HL-60/S4 treated with retinoic acid at 250 ng/mL for 4 days and 3 days (cell line): ENCODE results near the gene STX10.

Experiments used
- in situ Hi-C: fragments of 300-500 bp; cut with MboI; formaldehyde crosslinking; loops from 2 replicates; pipeline ENCODE4 v1.7.0; 2022; ENCODE audit warnings: low sequenced_read_pairs

Gene STX10

DNA sequence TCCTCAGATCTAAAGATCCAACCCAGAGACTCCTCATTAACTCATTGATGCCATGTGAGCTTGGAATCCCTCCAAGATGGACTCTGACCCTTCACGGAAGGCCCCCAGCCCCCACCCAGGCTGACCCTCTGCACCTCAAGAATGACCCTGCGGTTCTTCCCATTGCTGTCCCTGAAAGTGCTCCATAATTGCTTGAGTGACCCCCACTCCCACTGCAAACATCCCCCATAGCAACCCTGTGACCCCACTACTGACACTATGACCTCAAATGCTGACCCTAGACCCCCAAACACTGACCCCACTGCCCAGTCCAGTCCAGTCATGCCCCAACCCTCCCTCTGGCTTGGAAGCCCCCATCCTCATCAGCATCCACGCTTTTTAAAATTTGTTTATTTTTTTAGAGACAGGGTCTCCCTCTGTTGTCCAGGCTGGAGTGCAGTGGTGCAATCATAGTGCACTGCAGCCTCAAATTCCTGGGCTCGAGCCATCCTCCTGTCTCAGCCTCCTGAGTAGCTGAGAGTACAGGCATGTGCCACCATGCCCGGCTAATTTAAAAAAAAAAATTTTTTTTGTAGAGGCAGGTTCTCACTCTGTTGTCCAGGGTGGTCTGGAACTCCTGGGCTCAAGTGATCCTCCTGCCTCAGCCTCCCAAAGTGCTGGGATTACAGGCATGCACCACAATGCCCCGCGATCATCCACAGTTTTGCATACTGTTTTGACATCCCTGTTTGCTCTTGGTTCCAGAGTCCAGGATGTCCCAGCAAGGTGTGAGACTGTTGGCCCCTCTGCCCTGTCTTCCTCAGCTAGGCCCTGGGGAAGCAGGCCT is 48.4 kb downstream of the STX10 start:
- in situ Hi-C loops: no loop called here

DNA sequence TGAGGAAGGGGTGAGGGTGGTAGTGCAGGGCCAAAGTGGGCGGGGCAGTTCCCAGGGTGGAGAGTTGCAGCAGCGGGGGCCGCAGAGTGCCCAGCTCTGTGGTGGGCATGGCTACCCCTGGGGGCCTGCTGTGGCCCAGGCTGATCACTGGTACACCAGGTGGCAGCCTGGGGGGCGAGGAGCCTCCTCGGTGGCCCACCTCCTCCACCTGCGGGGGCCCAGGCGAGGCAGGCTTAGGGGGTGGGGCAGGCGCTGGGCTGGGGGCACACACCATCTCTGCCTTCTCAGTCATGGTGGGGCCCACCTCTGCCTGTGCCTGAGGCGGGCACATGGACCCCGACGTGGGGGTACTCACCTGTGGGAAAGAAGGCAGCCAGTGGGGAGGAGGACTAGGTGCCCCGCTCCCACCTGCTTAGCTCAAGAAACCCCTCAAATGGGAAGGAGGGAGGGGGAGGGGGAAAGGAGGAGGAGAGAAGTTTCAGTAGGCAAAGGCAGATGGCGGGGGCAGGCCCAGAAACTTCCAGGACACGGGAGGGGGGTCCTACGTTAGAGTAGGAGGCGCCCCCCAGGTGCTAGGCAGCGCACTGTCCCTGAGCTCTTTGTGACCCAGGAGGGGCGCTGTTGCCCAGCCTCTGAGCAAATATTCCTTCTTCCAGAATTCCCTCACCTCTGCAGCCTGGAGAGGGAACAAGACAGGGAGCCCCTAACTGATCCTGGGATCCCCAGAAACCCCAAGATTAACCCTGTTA is 49.2 kb downstream of the STX10 start:
- in situ Hi-C loops: no loop called here

DNA sequence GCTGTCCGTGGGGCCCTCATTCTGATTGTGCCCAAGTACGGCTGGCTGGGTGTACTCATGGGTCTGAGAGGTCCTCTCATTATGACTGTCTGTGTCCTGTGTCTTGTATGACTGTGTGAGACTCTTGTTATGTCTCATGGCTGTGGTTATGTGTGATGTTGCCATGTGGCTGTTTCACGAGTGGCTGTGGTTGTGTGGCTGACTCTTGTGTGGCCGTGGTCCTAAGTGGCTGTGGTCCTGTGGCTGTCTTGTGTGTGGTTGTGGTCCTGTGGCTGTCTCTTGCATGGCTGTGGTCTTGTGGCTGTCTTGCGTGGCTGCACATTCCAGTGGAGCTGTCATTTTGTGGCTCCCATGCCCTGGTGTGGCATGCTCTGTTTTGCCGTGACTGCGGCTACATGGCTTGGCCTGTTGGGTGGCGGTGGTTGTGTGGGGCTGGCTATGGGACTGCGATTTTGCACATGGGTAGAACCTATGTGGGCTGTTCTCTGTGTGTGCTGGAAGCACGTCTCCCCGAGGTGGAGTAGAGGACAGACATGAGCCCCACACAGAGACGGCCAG is 50.1 kb downstream of the STX10 start:
- in situ Hi-C loops: no loop called here

DNA sequence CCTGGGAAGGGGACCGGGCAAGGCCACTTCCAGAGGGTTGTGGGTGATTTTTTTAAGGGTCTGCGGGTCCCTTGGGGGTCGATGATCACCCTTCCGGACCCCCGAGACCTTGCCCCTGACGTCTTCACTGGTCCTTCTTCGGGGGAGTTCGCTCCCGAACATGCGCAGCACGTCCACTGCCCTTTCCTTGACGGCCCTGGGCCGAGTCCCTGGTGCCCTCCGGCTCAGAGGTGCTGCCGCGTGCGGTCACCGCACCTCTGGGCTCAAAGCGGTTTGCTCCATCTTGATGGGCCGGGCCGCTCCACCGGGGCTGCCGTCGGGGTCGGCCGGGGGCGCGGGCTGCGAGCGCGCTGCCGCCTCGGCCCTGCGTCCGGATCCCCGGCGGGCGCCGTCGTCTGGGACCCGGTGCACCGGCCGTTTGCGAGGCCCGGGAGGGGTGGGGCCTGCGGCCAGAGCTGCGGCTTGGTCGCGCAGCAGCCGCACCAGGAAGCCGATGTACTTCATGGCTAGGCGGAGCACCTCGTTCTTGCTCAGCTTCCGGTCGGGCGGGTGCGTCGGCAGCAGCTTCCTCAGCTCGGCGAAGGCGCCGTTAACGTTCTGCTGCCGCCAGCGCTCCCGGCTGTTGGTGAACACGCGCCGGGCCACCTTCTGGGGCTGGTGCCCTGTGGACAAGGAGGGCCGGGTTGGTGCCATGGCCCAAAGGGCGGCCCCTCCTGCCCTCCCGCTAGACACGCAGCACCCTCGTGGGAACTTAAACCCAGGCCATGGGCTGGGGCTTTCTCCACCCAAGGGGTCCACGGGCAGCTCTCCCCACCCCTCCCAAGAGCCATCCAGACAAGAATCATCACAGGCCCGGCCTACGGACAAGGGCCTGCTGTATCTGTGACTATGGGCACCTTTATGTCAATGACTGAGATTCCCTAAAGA is 50.8 kb downstream of the STX10 start:
- in situ Hi-C loops: no loop called here

DNA sequence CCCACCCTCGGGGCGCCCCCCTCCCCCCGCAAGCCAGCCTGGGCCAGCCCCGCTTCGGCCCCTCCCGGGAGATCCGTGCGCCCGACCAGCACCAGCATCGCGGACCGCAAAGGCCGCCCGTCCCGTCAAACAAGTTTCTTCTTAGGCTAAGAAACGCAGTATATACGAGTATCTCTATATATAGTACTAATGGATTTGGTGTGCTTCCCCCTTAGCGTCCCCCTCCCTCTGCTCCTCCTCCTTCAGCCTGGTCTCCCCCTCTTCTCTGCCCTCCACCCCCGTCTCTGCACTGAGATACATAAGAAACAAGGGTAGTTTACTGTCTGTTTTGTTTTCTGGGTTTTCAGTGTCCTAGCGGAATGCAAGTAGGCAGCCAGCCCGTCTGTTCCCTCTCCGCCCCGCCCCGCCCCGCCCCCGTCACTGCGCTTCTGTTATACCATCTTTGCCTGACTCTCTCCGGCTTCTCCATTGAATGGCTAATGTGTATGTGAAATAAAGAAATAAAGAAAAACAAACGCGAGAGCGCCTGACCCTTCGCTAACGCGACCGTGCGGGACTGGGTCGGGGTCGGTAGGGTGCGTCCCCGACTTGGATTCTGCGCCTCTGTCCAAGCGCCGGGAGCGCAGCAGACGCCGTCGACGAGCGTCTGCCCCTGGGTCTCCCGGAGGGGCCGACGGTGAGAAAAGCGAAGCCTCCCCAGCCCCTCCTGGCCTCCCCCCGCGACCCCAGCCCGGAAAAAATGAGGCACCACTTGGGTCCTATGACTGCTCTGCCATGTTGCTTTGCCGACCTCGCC is 51.7 kb downstream of the STX10 start:
- in situ Hi-C loops: no loop called here

DNA sequence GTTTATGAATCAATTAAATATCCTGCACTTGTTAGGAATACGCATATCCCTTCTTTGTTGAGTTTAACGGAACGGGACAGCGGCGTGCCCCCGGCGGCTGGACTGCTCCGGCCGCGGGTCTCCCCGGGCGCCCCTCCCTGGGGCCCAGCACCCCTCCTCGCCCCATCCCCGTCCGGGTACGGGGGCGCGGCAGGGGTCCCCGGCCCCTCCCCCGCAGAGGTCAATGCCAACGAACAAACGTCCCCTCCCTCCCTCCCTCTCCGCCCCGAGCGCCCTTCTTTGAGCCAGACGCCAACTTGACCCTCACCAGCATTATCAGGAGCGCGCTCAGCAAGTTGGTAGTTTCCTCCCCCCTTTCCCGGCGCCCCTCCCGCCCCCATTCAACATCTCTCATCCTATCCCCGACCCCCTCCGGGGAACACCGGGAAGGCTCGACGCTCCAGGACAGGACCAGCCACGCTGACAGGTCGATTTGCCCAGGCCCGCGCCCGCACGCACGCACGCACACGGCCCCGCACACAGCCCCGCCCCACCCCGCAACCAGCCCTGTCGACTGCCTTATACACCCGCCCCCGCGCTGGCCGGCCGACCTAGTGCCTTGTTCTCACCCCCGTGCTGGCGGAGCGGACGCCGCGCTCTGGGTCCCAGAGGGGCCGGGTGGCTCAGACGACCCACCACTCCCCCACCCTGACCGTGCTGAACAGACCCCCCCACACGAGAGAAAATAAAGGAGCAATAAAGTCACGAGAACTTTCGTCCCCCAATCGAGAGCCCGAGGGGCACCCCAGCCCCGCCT is 52.5 kb downstream of the STX10 start:
- in situ Hi-C loops: no loop called here

DNA sequence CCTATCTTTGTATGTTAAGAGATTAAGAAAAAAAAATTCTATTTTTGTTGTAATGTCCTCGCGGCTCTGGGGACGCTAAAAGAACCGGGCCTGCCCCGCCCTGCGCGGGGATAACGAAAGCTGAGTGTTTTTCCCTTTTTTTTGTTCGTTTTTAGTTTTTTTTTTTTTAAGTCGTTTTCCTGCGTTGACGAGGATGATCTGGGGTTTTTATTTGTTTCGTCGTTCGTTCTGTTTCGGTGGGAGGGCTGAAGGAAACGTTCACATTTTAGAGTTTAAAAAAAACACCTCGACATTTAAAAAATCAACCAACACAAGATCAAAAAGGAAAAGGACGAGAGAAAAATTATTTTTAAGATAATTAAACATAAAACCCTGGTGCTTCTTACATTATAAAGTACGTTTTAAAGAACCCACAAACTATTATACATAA is 53.1 kb downstream of the STX10 start:
- in situ Hi-C loops: no loop called here

DNA sequence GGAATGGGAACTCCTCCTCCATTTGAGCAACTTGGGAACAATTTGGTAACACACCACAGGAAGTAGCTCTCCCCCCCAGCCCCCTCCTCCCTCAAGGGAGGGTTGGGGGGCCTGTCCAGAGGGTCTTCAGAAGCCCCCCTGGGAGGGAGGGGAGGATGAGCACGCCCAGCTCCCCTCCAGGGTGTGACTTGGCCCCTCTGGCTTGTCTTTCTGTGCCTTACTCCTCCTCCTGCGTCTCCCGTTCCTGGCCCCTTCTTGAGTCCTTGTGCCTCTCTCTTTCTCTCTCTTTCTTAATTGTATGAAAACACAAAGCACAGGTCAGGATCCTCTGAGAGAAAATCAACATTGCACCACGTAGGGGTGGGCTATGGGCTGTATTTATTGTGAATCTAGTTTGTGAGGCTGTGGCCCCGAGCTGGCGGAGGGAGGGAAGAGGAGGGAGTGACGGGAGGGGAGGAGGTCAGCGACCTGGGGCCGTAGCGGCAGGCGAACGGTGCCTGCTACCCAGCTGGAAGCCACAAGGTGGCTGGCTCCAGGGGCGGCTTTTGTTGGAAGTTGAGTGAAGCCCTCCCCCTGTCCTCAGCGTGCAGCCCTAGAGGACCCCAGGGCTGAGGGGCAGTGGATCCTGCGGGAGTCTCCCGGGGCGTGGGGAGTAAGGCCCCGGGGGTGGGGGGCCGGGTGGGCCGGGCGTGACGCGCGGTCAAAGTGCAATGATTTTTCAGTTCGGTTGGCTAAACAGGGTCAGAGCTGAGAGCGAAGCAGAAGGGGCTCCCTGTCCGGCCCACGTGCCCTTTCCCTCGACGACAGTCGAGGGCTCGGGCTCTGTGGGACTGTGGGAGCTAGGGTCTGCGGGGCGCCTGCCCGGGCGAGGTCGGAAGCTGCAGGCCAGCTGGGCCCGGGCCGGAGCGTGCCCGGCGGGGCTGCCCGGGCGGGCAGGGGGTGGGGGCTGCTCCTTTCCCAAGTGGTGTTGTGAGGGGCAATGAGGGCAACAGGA is 53.9 kb downstream of the STX10 start:
- in situ Hi-C loops: no loop called here

DNA sequence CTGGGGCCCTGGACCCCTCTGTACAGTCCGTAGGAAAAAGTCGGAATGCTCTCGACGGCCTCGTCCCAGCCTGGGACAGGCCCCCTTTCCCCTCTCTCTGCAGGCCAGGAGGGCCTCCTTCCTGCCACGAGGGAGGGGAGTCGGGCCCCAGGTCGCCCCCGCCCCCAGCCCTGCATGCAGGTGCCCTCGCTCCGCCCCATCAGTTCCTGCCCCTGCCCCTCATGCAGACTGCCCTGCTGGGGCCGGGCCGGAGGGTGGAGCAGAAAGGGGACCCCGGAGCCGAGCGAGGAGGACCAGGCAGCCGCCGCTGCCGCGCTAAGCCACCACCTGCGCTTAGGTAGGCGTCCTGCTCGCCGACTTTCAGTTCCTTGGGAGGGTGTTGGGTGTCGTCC is 54.8 kb downstream of the STX10 start:
- in situ Hi-C loops: no loop called here

DNA sequence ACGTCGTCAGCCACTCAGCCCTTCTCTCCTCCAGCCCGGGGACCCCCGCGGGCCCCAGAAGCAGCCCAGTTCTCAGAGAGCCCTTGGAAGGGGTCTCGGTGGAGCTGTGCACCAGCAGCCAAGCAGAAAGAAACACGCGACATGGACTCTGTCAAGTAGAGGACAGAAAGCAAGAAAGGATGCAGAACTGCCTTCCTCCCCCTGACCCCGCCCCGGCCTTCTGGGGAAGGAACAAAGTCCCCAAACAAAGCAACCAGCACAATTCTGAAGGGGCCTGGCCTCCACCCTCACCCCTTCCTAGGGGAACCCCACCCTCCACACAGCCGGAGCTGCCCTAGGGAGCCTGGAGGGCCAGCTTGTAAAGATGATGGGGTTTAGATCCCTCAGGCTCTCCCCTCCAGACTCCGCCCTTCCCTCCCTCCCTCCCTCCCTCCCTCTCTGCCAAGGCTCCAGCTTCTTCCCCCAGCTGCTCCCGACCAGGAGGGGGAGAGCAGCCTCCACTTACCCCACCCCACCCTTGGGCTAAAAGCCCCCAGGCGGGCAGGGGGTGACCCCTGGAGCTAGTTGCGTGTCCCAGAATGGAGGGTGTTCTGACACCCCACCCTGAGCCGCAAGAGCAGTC is 55.3 kb downstream of the STX10 start:
- in situ Hi-C loops: loop anchor here (5.0 kb wide), 1 partner anchor 123 kb away; no protein-coding TSS in a partner anchor

DNA sequence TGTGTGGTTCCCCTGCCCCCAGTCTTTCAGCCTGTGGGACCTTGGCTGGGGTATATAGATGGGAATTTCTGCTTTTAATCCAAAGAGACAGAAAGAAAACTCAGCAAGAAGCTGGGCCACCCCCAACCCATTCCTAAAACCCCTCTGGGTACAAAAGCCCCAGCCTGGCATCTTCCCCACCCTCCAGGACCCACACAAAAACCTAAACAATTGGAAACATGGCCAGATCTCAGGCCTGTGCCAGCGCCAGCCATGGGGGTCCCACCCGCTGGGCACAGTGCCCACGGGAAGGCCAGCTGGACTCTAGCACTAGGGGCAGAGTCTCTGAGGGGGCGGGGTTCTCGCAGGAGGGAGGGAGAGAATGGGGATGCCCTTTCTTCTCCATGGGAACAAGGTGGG is 56.1 kb downstream of the STX10 start:
- in situ Hi-C loops: loop anchor here (5.0 kb wide), 1 partner anchor 122 kb away; no protein-coding TSS in a partner anchor
